ENCODE data around the gene PEX13. TPM values are rescaled to one million over a fixed set of nuclear protein-coding genes. Genes with fewer than 3 reads are reported as not detected.

The PEX13 gene
- total RNA-seq, 1 experiment from 2014 or later, result 22.4 TPM

- no peaks in the 10 kb centered on the region for H3K27me3 ChIP-seq (ENCODE audit: insufficient read depth, low read length)
- no peak overlapping the region for H2BK120ac ChIP-seq (ENCODE audit: low read depth, low read length, poor library complexity, severe bottlenecking)
- Mint-ChIP-seq H3K27me3 (ENCODE audit: low read depth) (no peaks in the 10 kb centered on the region), H3K9me3 (no peaks in the 10 kb centered on the region), H3K27ac (peak overlapping the region; percentile 99 to 100 (median 99)), H3K4me1 (peaks cover 12 to 20% of the 10 kb centered on the region in 2 experiments), H3K36me3 (ENCODE audit: insufficient read depth in 1 of 3, low read depth in 3 of 3) (peaks cover 5 to 7% (median 6%) of the 10 kb centered on the region in 3 experiments; a peak in 5 of 7 replicates), H3K4me3 (peak overlapping the region; percentile 90 to 100)
- H3K23me2 ChIP-seq (ENCODE audit: insufficient read length, low read depth, low read length, poor library complexity, severe bottlenecking), result peaks cover 6% of the 10 kb centered on the region
- no peaks in the 10 kb centered on the region for H3K9me3 ChIP-seq (ENCODE audit: control insufficient read depth, low read depth, low read length)
- peak overlapping the region; percentile 76 for H2AFZ ChIP-seq (ENCODE audit: low read length)
- peaks cover 4% of the 10 kb centered on the region for H3K79me1 ChIP-seq (ENCODE audit: insufficient read depth, low read depth, low read length, poor library complexity, severe bottlenecking)
- H2BK12ac ChIP-seq (ENCODE audit: insufficient read length, low read depth, low read length), result no peak overlapping the region
- peak overlapping the region; percentile 72 for H3K9ac ChIP-seq (ENCODE audit: extremely low read depth, insufficient read length, low read length)
- H3K4me1 ChIP-seq (ENCODE audit: insufficient read depth, low read length), result no peaks in the 10 kb centered on the region
- H2BK5ac ChIP-seq (ENCODE audit: insufficient read length, low read length), result no peak overlapping the region
- H3K27ac ChIP-seq (ENCODE audit: insufficient read length, low read depth, low read length), result peak overlapping the region; percentile 40
- no peak overlapping the region for H2BK20ac ChIP-seq (ENCODE audit: low read depth, low read length, poor library complexity, severe bottlenecking)
- no peak overlapping the region for H3K14ac ChIP-seq (ENCODE audit: insufficient read depth, low read length)
- H3K18ac ChIP-seq (ENCODE audit: insufficient read length, low read depth, low read length), result no peak overlapping the region
- no peak overlapping the region for H4K91ac ChIP-seq (ENCODE audit: insufficient read length, low read depth, low read length)
- peak overlapping the region; percentile 26 for H3K56ac ChIP-seq (ENCODE audit: insufficient read length, low read depth, low read length)
- H3K79me2 ChIP-seq (ENCODE audit: insufficient read depth, low read length), result peaks cover 4% of the 10 kb centered on the region; the same call in 1 of the 2 replicates
- H3K23ac ChIP-seq (ENCODE audit: insufficient read length, low read depth, low read length), result no peak overlapping the region
- no peak overlapping the region for H2AK5ac ChIP-seq (ENCODE audit: insufficient read length, low read length)
- no peak overlapping the region for H4K8ac ChIP-seq (replicated peaks; ENCODE audit: insufficient read length, low read depth, low read length)
- H3K4ac ChIP-seq (ENCODE audit: low read depth, low read length), result no peak overlapping the region
- H4K20me1 ChIP-seq (ENCODE audit: control insufficient read depth, insufficient read depth, insufficient read length), result no peaks in the 10 kb centered on the region
- WGBS (ENCODE audit: extremely low coverage, insufficient read length, low lambda C conversion rate), result no CpG with 5 or more reads among the region's 16 CpGs
- H3K4me2 ChIP-seq (ENCODE audit: insufficient read depth, insufficient read length, low read length), result peak overlapping the region; percentile 90
- TF ChIP-seq, protein P1, sequence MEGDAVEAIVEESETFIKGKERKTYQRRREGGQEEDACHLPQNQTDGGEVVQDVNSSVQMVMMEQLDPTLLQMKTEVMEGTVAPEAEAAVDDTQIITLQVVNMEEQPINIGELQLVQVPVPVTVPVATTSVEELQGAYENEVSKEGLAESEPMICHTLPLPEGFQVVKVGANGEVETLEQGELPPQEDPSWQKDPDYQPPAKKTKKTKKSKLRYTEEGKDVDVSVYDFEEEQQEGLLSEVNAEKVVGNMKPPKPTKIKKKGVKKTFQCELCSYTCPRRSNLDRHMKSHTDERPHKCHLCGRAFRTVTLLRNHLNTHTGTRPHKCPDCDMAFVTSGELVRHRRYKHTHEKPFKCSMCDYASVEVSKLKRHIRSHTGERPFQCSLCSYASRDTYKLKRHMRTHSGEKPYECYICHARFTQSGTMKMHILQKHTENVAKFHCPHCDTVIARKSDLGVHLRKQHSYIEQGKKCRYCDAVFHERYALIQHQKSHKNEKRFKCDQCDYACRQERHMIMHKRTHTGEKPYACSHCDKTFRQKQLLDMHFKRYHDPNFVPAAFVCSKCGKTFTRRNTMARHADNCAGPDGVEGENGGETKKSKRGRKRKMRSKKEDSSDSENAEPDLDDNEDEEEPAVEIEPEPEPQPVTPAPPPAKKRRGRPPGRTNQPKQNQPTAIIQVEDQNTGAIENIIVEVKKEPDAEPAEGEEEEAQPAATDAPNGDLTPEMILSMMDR (conservative IDR thresholded peaks at IDR 0.05), result no peak
- no peak overlapping the region for H2BK15ac ChIP-seq (ENCODE audit: low read depth, low read length)
- H4K5ac ChIP-seq (ENCODE audit: insufficient read length, low read depth, low read length), result no peak overlapping the region
- H3T11ph ChIP-seq (ENCODE audit: low read length), result no peak overlapping the region
- DNase-seq, result no peak
Measured at GRCh38 chr2:61016392-61017002, 1.0 kb upstream of the PEX13 start.

Data from H9 (cell line).